Fibroblast of peridontal ligament (primary cell): ENCODE data around the gene SLITRK1.

Source experiments
- DNase-seq: peaks from one replicate; pipeline ENCODE4 v3.0.0-alpha.2; 2010; ENCODE audit errors: extremely low read depth

SLITRK1 gene

DNA sequence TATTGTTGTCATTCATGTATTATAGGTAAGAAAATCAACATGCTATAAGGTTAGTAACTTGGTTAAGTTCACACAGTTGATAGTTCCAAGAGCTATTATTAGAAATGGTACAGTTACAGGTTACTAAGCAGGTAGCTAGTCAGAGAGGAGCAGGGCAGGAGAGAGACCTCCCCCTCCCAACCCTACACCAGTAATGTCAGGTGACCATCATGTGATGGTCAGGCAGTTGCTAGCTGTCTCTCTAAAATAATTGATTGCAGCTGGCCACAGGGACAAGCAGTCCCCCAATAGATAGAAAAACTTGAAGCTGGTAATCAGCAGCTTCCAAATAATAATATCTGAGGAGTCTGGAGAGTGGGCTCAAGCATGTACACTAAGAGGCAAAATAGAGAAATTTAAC, 14.6 kb downstream of the SLITRK1 start:
- no peak for DNase-seq

DNA sequence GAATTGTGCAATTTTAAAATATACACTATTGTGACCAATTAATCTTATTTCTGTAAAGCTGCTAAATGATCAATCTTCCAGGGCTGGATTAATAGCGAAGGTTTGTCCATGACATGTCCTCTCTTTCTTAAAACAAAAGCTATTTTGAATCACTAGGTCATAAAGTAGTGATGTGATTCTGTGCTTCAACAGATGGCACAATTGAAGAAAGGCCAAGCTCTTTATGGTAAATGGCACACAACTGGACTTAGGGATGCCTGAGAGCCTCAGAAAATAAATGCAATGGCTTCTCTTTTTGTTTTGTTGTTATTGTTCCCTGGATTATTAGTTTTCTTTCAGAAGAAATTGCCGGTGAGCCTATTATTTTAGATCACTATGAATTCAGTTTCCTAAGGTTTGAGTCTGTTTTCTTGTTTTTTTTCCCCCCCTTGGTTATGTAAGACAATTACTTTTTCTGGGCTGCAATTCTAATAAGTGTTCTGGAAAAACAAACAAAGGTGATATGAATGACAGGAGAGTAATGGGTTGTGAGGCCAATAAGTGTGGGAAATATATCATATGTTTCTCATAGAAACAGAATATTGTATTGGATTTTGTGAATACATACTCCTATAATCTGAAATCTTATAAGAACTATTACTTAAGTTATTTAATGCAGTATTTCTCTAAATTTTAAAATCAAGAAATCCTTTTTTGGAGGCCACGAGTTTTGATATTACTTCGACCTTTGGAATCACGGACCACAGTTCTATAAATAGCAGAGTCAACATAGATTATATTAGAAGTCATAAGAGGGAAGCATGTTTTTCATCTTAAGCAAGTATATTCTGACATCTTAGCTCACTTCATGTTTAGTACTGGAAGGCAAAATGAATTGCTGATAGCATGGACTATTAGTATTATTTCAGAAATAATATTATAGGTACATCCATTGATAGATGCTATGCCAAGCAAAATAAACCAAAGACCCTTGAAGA, 16.8 kb downstream of the SLITRK1 start:
- DNase-seq: no peak

DNA sequence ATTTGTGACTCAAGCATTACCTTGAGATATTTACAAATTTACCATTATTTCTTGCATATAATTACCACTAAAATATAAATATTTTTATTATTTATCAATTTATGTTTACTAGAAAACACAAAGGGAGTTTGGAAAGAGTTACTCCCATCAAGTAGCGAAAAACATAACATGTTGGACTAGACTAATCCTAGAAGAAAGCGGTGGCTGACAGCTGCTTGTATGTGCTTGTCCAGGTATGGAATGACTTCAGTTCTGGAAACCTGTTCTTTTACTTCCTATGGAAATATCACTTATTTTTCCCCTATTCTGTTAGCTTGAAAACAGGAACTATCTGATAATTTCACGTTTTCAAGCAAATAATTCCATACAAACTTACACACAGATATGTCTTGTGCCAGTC, 28.5 kb downstream of the SLITRK1 start:
- DNase-seq: no peak

DNA sequence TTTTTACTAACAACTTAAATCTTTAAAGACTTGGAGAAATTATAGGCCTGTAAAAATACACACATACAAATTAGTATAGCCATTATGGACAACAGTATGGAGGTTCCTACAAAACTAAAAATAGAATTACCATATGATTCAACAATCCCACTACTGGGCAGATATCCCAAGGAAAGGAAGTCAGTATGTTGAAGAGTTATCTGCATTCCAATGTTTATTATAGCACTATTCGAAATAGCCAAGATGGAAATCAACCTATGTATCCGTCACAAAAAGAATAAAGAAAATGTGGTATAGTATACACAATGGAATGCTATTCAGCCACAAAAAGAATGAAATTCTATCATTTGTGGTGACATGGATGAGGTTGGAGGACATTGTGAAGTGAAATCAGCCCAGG, 37.2 kb downstream of the SLITRK1 start:
- peak; percentile 13 for DNase-seq

DNA sequence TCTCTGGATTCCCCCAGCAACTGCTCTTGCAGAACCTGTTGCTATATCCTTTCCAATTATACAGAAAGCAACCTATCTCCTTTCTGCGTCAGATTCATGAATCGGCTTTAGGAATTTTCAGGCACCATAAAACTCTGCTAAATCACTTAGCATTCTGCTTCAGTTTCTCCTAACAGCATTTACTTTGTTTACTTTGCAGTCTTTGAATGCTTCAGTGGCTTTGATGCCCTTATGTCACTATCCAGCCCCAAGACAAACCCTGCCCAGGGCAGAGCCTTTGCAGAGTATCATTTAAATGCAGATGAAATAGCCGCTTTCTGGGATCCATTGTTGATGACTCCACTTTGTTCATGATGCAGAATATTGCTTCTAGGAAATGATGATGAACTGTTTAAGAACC, 43.1 kb downstream of the SLITRK1 start:
- DNase-seq: no peak

DNA sequence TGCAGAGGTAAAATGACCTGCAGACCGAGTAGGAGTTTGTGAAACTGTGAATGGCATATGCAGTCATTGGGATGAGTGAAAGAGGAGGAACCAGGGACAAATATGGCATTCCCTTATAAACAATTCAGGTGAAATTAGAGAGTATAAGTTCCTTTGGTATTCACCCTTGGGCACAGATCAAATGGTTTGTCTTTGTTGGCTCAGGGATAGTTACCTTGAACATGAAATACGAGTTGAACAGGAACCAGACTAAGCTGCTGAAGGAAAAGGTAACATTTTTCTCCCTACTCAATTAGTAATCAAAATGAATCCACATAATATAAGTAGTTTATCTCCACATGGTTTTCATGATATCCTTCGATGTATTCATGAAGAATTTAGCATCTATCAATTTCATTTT, 50.5 kb downstream of the SLITRK1 start:
- DNase-seq: no peak

DNA sequence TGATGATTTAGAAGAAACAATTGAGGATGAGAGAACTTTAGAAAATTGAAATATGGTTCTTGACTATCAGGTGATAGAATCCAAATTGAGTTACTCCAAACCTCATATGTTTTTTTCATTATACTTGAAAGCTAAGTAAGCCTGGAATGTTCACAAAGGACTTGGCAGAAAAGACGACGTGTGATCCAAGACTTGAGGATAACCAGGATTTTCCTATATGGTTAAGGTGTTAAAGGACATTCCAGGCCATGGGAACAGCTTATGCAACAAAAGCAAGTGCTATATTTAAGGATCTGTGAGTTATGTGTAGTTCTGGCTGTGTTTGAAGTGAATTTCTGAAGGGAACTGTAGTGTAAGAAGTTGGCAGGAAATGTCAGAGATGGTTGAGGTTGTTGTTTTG, 52.5 kb downstream of the SLITRK1 start:
- no peak for DNase-seq

DNA sequence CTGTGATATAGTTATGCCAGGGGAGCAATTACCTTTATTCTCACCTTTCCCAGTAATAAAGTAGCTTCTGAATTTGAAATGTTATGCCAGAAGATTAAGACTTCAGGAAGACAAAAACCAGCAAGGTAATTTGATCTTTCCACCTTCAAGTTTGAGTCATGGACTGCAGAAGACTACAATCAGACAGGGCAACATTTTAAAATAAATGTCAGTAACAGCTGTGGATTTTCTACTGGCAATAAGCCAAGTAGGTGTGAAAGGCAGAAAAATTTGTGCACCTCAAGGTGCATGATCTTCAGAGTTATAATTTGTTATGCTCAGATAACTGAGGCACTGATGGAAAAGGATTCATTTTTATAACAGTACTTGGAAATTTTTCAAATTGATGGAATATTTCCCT, 54.9 kb downstream of the SLITRK1 start:
- DNase-seq: no peak
